Measurements from ENCODE around the gene GNAQ. TPM values are rescaled to one million over a fixed set of nuclear protein-coding genes. Genes with fewer than 3 reads are reported as not detected.

GNAQ gene
- polyA plus RNA-seq, 1 of the 3 experiments (the other 2 are of a cell fraction): 20.9 TPM

- TF ChIP-seq ZBTB33 (IDR thresholded peaks at IDR 0.05; ENCODE audit: borderline replicate concordance, low read depth): no peak
- TF ChIP-seq USF1 (IDR thresholded peaks at IDR 0.05; ENCODE audit: borderline replicate concordance, low read depth): no peak
- TF ChIP-seq FOXJ3 (CRISPR knock-in tag; IDR thresholded peaks at IDR 0.05): no peak
- no peak for TF ChIP-seq RFX5 (IDR thresholded peaks at IDR 0.05; ENCODE audit: low read length)
- no peak for TF ChIP-seq YY1 (IDR thresholded peaks at IDR 0.05; ENCODE audit: low read depth)
Observed at GRCh38 chr9:77896269-77896937, 135.2 kb downstream of the GNAQ start (continued).

GRCh38 chr9:77893706-77894105 lies 137.9 kb downstream of the GNAQ start:
- Histone ChIP-seq H3K4me3 (ENCODE audit: low read depth in 2 of 2, low read length in 1 of 2) (no peak overlapping the region), H2AFZ (ENCODE audit: low read depth) (no peak overlapping the region), H3K4me1 (ENCODE audit: control insufficient read depth in 1 of 2, insufficient read depth in 2 of 2, low read depth in 1 of 2, low read length in 1 of 2) (peaks cover 17 to 18% of the 10 kb centered on the region in 2 experiments; a peak in 3 of 4 replicates), H3K9me3 (no peaks in the 10 kb centered on the region), H3K79me2 (ENCODE audit: insufficient read depth) (peaks cover 18% of the 10 kb centered on the region), H3K27me3 (ENCODE audit: insufficient read depth) (no peaks in the 10 kb centered on the region), H3K4me2 (no peak overlapping the region), H4K20me1 (ENCODE audit: insufficient read depth) (peaks cover 8% of the 10 kb centered on the region; the same call in 1 of the 2 replicates), H3K9ac (no peak overlapping the region), H3K36me3 (replicated peaks in 1 of 2; ENCODE audit: control insufficient read depth in 1 of 2, insufficient read depth in 2 of 2, low read length in 1 of 2) (peaks cover 0 to under 1% of the 10 kb centered on the region in 2 experiments), H3K27ac (ENCODE audit: low read depth in 2 of 2, low read length in 1 of 2) (no peak overlapping the region), H3K9me2 (no peaks in the 10 kb centered on the region), H3F3A (replicated peaks; ENCODE audit: insufficient read depth) (peaks cover 6% of the 10 kb centered on the region)
- no peak for DNase-seq
- CTCF ChIA-PET: interaction anchor here (1.1 to 2.1 kb wide), 3 partner anchors 10 to 82 kb away, joined by 3 to 5 read pairs (median 3); no protein-coding TSS in a partner anchor
- WGBS (ENCODE audit: low lambda C conversion rate): 95% methylated on average over 3 of the region's 3 CpGs
- no peak for TF ChIP-seq TAF1 (IDR thresholded peaks at IDR 0.05; ENCODE audit: borderline replicate concordance, low read depth, low read length)
- no peak for TF ChIP-seq ELF1 (IDR thresholded peaks at IDR 0.05)
- TF ChIP-seq FOXM1 (IDR thresholded peaks at IDR 0.05; ENCODE audit: low read depth): no peak
- no peak for TF ChIP-seq REST (IDR thresholded peaks at IDR 0.05; ENCODE audit: low read depth, low read length)
- no peak for TF ChIP-seq PBX3 (IDR thresholded peaks at IDR 0.05)
- no peak for TF ChIP-seq RAD21 (IDR thresholded peaks at IDR 0.05; ENCODE audit: low read length)
- no peak for TF ChIP-seq RXRA (IDR thresholded peaks at IDR 0.05; ENCODE audit: borderline replicate concordance, low read depth)
- TF ChIP-seq MXI1 (IDR thresholded peaks at IDR 0.05; ENCODE audit: low read depth, low read length): no peak
- no peak for TF ChIP-seq NRF1 (IDR thresholded peaks at IDR 0.05; ENCODE audit: low read depth, low read length)
- TF ChIP-seq NFIC (IDR thresholded peaks at IDR 0.05; ENCODE audit: borderline replicate concordance): no peak
- TF ChIP-seq RCOR1 (IDR thresholded peaks at IDR 0.05; ENCODE audit: low read length): no peak
- no peak for TF ChIP-seq USF1 (IDR thresholded peaks at IDR 0.05; ENCODE audit: borderline replicate concordance, low read depth)
- TF ChIP-seq EZH2phosphoT487 (IDR thresholded peaks at IDR 0.05; ENCODE audit: borderline replicate concordance, low read depth): no peak
- TF ChIP-seq POLR2AphosphoS5 (IDR thresholded peaks at IDR 0.05; ENCODE audit: low read depth, low read length): no peak
- TF ChIP-seq USF2 (IDR thresholded peaks at IDR 0.05; ENCODE audit: borderline replicate concordance, low read depth, low read length): no peak
- POLR2A ChIA-PET: no interaction called here

Data from SK-N-SH (cell line).